ENCODE data around the gene TTLL9.

TTLL9 gene

GRCh38 chr20:31868853-31869672 is 1.4 kb upstream of the TTLL9 start:
- no peak for TF ChIP-seq CTCF (IDR thresholded peaks at IDR 0.05; ENCODE audit: unreplicated experiment in 3 of 3)
- no peaks in the 10 kb centered on the region for H3K9me3 Mint-ChIP-seq
- peak overlapping the region; percentile 95 to 99 (median 98) for H3K4me3 Mint-ChIP-seq
- H3K4me1 Mint-ChIP-seq = peaks cover 14% of the 10 kb centered on the region
- peaks cover 12% of the 10 kb centered on the region for H3K27me3 Mint-ChIP-seq (ENCODE audit: low read depth)
- H3K27ac Mint-ChIP-seq = peak overlapping the region; percentile 79 to 97 (median 94)
- peaks cover 4% of the 10 kb centered on the region for H3K36me3 Mint-ChIP-seq (ENCODE audit: low read depth)

- H3K36me3 Mint-ChIP-seq (ENCODE audit: low read depth) = peaks cover 6% of the 10 kb centered on the region
- H3K27ac Mint-ChIP-seq = peak overlapping the region; percentile 79 to 97 (median 94)
- peaks cover 14% of the 10 kb centered on the region for H3K4me1 Mint-ChIP-seq
- peaks cover 12% of the 10 kb centered on the region for H3K27me3 Mint-ChIP-seq (ENCODE audit: low read depth)
- no peak for TF ChIP-seq CTCF (IDR thresholded peaks at IDR 0.05; ENCODE audit: unreplicated experiment in 3 of 3)
- no peaks in the 10 kb centered on the region for H3K9me3 Mint-ChIP-seq
- peak overlapping the region; percentile 95 to 99 (median 98) for H3K4me3 Mint-ChIP-seq
Observed at GRCh38 chr20:31869673-31869941, 827 bp upstream of the TTLL9 start.

- peak overlapping the region; percentile 85 to 95 (median 93) for H3K4me3 Mint-ChIP-seq
- peak overlapping the region; percentile 66 to 86 (median 80) for H3K27ac Mint-ChIP-seq
- H3K36me3 Mint-ChIP-seq (ENCODE audit: low read depth) = peaks cover 8% of the 10 kb centered on the region
- H3K27me3 Mint-ChIP-seq (ENCODE audit: low read depth) = peaks cover 8% of the 10 kb centered on the region
- no peaks in the 10 kb centered on the region for H3K9me3 Mint-ChIP-seq
- H3K4me1 Mint-ChIP-seq = peaks cover 14% of the 10 kb centered on the region
- no peak for TF ChIP-seq CTCF (IDR thresholded peaks at IDR 0.05; ENCODE audit: unreplicated experiment in 3 of 3)
Observed at GRCh38 chr20:31870726-31871617, 538 bp downstream of the TTLL9 start.

- TF ChIP-seq CTCF (IDR thresholded peaks at IDR 0.05; ENCODE audit: unreplicated experiment in 3 of 3) = no peak
- peak overlapping the region; percentile 85 to 95 (median 93) for H3K4me3 Mint-ChIP-seq
Observed at GRCh38 chr20:31871618-31871954, 1.2 kb downstream of the TTLL9 start.

GRCh38 chr20:31872406-31872805 is 2.0 kb downstream of the TTLL9 start:
- H3K4me3 Mint-ChIP-seq = peak overlapping the region in 2 of 3 experiments; percentile 11 to 27
- H3K36me3 Mint-ChIP-seq (ENCODE audit: low read depth) = peaks cover 4% of the 10 kb centered on the region
- H3K4me1 Mint-ChIP-seq = peaks cover 14% of the 10 kb centered on the region

More at GRCh38 chr20:31871618-31871954, 1.2 kb downstream of the TTLL9 start:
- H3K27ac Mint-ChIP-seq = peak overlapping the region in 2 of 3 experiments; percentile 80 to 86
- H3K36me3 Mint-ChIP-seq (ENCODE audit: low read depth) = peaks cover 8% of the 10 kb centered on the region
- peaks cover 8% of the 10 kb centered on the region for H3K27me3 Mint-ChIP-seq (ENCODE audit: low read depth)
- no peaks in the 10 kb centered on the region for H3K9me3 Mint-ChIP-seq
- H3K4me1 Mint-ChIP-seq = peaks cover 14% of the 10 kb centered on the region

More at GRCh38 chr20:31872406-31872805, 2.0 kb downstream of the TTLL9 start:
- H3K27me3 Mint-ChIP-seq (ENCODE audit: low read depth) = peaks cover 8% of the 10 kb centered on the region
- H3K9me3 Mint-ChIP-seq = no peaks in the 10 kb centered on the region
- peak overlapping the region in 1 of 3 experiments; percentile 22 for H3K27ac Mint-ChIP-seq
- TF ChIP-seq CTCF (IDR thresholded peaks at IDR 0.05; ENCODE audit: unreplicated experiment in 3 of 3) = no peak
